Naive thymus-derived CD4-positive, alpha-beta T cell (primary cell): ENCODE data around the gene SLC25A13. TPM values are rescaled to one million over a fixed set of nuclear protein-coding genes. Genes with fewer than 3 reads are reported as not detected.

Experiments
- ATAC-seq: fragments of 150-1000 bp; cut with Tn5 transposase; 2 replicates; pipeline ENCODE4 v1.10.0; 2021; ENCODE audit warnings: mild to moderate bottlenecking, moderate library complexity
- CTCF ChIA-PET: fragments of 350-600 bp; sonication (Branson Sonifier 250); formaldehyde crosslinking; loops from one replicate; lab custom pipeline; 2021; ENCODE audit warnings: antibody characterized with exemption; lab: Charles Lee
- POLR2A ChIA-PET: fragments of 350-600 bp; sonication (Branson Sonifier 250); formaldehyde crosslinking; loops from one replicate; lab custom pipeline; 2021; ENCODE audit warnings: antibody characterized with exemption, inconsistent platforms; lab: Charles Lee
- DNase-seq, 9 donors: peaks; one replicate each; pipeline versions ENCODE4 v3.0.0 to v3.0.0-alpha.2; 2020 to 2022; ENCODE audit warnings: mixed read lengths in 1 of 9
- H3K27ac ChIP-seq: one replicate; pipeline ENCODE4 v1.7.0; 2013; ENCODE audit warnings: mild to moderate bottlenecking, low read depth, low read length, moderate library complexity
- H3K27me3 ChIP-seq, 2 donors: one replicate each; pipeline ENCODE4 v1.7.0; 2013; ENCODE audit warnings: low read length in 2 of 2, mild to moderate bottlenecking in 2 of 2, moderate library complexity in 2 of 2; ENCODE audit not compliant: control insufficient read depth in 2 of 2, insufficient read depth in 2 of 2
- H3K36me3 ChIP-seq, 3 experiments: 1 replicate in 2 of 3; 2 replicates in 1 of 3; pipeline ENCODE4 v1.7.0; 2013; ENCODE audit warnings: low read length in 3 of 3, mild to moderate bottlenecking in 3 of 3, moderate library complexity in 1 of 3; ENCODE audit not compliant: insufficient read depth in 3 of 3, control insufficient read depth in 2 of 3
- H3K4me1 ChIP-seq, 2 donors: one replicate each; pipeline ENCODE4 v1.7.0; 2013; ENCODE audit warnings: low read length in 2 of 2, mild to moderate bottlenecking in 2 of 2, moderate library complexity in 1 of 2; ENCODE audit not compliant: control insufficient read depth in 2 of 2, insufficient read depth in 2 of 2
- H3K4me3 ChIP-seq: 2 replicates; pipeline ENCODE4 v1.7.0; 2013; ENCODE audit warnings: mild to moderate bottlenecking, low read length
- H3K9me3 ChIP-seq, 3 experiments: 1 replicate in 2 of 3; 2 replicates in 1 of 3; pipeline ENCODE4 v1.7.0; 2013; ENCODE audit warnings: low read length in 3 of 3; ENCODE audit not compliant: control insufficient read depth in 2 of 3
- H3K27ac Mint-ChIP-seq, 9 donors: one replicate each; pipeline ENCODE4 v1.8.0; 2020 to 2022; ENCODE audit warnings: mixed read lengths in 9 of 9, mild to moderate bottlenecking in 8 of 9, moderate library complexity in 5 of 9, inconsistent platforms in 2 of 9
- H3K27me3 Mint-ChIP-seq, 5 donors: one replicate each; pipeline ENCODE4 v1.8.0; 2021 to 2022; ENCODE audit warnings: mixed read lengths in 5 of 5, mild to moderate bottlenecking in 1 of 5
- H3K36me3 Mint-ChIP-seq, 5 donors: one replicate each; pipeline ENCODE4 v1.8.0; 2020 to 2022; ENCODE audit warnings: mixed read lengths in 5 of 5, mild to moderate bottlenecking in 3 of 5, inconsistent platforms in 1 of 5
- H3K4me1 Mint-ChIP-seq, 7 donors: one replicate each; pipeline ENCODE4 v1.8.0; 2020 to 2022; ENCODE audit warnings: mixed read lengths in 7 of 7, mild to moderate bottlenecking in 3 of 7, inconsistent platforms in 1 of 7
- H3K4me3 Mint-ChIP-seq, 10 donors: one replicate each; pipeline ENCODE4 v1.8.0; 2020 to 2022; ENCODE audit warnings: mild to moderate bottlenecking in 10 of 10, mixed read lengths in 10 of 10, moderate library complexity in 6 of 10, inconsistent platforms in 2 of 10
- H3K9me3 Mint-ChIP-seq, 11 donors: one replicate each; pipeline ENCODE4 v1.8.0; 2020 to 2022; ENCODE audit warnings: mixed read lengths in 11 of 11, mild to moderate bottlenecking in 4 of 11, inconsistent platforms in 1 of 11, moderate library complexity in 1 of 11
- intact Hi-C, 2 donors: fragments of 100-400 bp; cut with micrococcal nuclease; formaldehyde crosslinking; loops; one replicate each; pipeline ENCODE4 v1.15.1; 2023
- polyA plus RNA-seq, 2 donors: library from polyadenylated mRNA; unstranded; fragments of 300-500 nt; fragmentation: Illumina TruSeq; gene quantifications; one replicate each; pipeline ENCODE4 v1.2.3, GENCODE V29; 2021
- total RNA-seq, 6 experiments: library from RNA in 5 of 6; stranded (reverse) in 5 of 6; gene quantifications; 1 replicate in 5 of 6; 2 replicates in 1 of 6; pipeline ENCODE4 v1.2.3 and lab custom pipeline; 2021 to 2026

SLC25A13 gene
- total and polyA plus RNA-seq, 7 experiments from 2014 or later, result 5.7 to 22.5 (median 9.1) TPM

GRCh38 chr7:96253964-96254363, 67.9 kb downstream of the SLC25A13 start:
- no peak for ATAC-seq
- H3K36me3 ChIP-seq, result no peaks in the 10 kb centered on the region
- ChIA-PET CTCF (no interaction called here), POLR2A (no interaction called here)
- H3K27ac Mint-ChIP-seq, result no peak overlapping the region
- H3K4me3 Mint-ChIP-seq, result no peak overlapping the region
- no peaks in the 10 kb centered on the region for H3K27me3 ChIP-seq
- peaks cover 0 to 40% (median 22%) of the 10 kb centered on the region in 11 donors for H3K9me3 Mint-ChIP-seq
- no peaks in the 10 kb centered on the region for H3K4me1 ChIP-seq
- no peaks in the 10 kb centered on the region for H3K9me3 ChIP-seq
- no peak overlapping the region for H3K4me3 ChIP-seq
- no peak for DNase-seq
- no peaks in the 10 kb centered on the region for H3K27me3 Mint-ChIP-seq
- H3K4me1 Mint-ChIP-seq, result peaks cover 4 to 22% (median 10%) of the 10 kb centered on the region in 7 donors
- H3K27ac ChIP-seq, result no peak overlapping the region
- intact Hi-C loops, result no loop called here
- H3K36me3 Mint-ChIP-seq, result peaks cover 10 to 41% (median 34%) of the 10 kb centered on the region in 5 donors

- Mint-ChIP-seq H3K4me3 (no peak overlapping the region), H3K9me3 (peaks cover 0 to 35% (median 20%) of the 10 kb centered on the region in 11 donors), H3K27ac (no peak overlapping the region), H3K36me3 (peaks cover 10 to 41% (median 32%) of the 10 kb centered on the region in 5 donors), H3K4me1 (peaks cover 4 to 22% (median 10%) of the 10 kb centered on the region in 7 donors), H3K27me3 (no peaks in the 10 kb centered on the region)
- ChIA-PET POLR2A (no interaction called here), CTCF (no interaction called here)
- H3K4me3 ChIP-seq, result no peak overlapping the region
- H3K9me3 ChIP-seq, result no peaks in the 10 kb centered on the region
- ATAC-seq, result no peak
- intact Hi-C loops, result no loop called here
- H3K36me3 ChIP-seq, result no peaks in the 10 kb centered on the region
- H3K27ac ChIP-seq, result no peak overlapping the region
- H3K4me1 ChIP-seq, result no peaks in the 10 kb centered on the region
- H3K27me3 ChIP-seq, result no peaks in the 10 kb centered on the region
- DNase-seq, result no peak
Observed at GRCh38 chr7:96253441-96253840, 68.5 kb downstream of the SLC25A13 start.

DNA sequence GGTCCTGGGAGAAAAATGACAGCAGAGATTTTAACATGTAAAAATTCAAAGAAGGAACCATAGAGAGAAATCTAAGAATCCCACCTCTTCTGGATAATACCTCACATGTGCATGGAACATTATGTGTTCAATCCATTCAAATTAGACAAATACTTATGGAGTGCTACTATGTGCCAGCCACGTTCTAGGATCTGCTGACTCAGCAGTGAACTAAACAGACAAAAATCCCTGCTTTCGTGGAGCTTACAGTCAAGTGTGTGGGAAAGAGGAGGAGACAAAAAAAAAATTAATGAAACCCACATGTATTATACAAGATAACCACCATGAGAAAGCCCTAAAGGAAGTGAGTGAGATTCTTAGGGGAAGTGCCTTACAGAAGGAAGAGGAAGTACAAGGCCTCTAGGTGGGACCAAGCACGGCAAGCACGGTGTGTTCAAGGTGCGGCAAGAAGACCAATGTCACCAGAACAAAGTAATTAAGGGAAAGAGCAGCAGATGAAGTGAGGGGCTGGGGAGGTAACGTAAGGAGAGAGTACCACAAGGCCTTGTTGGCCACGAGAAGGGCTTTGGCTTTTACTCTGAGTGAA, 71.0 kb downstream of the SLC25A13 start:
- no peak overlapping the region for H3K4me3 Mint-ChIP-seq
- Histone ChIP-seq H3K36me3 (no peaks in the 10 kb centered on the region), H3K9me3 (no peaks in the 10 kb centered on the region), H3K4me1 (no peaks in the 10 kb centered on the region), H3K4me3 (no peak overlapping the region), H3K27ac (no peak overlapping the region), H3K27me3 (no peaks in the 10 kb centered on the region)
- H3K27ac Mint-ChIP-seq, result no peak overlapping the region
- peaks cover 0 to 11% (median 4%) of the 10 kb centered on the region in 11 donors for H3K9me3 Mint-ChIP-seq
- CTCF ChIA-PET, result interaction anchor here (0.6 kb wide), 1 partner anchor 148 kb away, joined by 3 read pairs; no protein-coding TSS in a partner anchor
- H3K36me3 Mint-ChIP-seq, result peaks cover under 1 to 26% (median 20%) of the 10 kb centered on the region in 5 donors
- ATAC-seq (peak; percentile 22), DNase-seq (no peak)
- H3K27me3 Mint-ChIP-seq, result no peaks in the 10 kb centered on the region
- POLR2A ChIA-PET, result no interaction called here
- peaks cover 4 to 22% (median 10%) of the 10 kb centered on the region in 7 donors for H3K4me1 Mint-ChIP-seq
- intact Hi-C loops, result no loop called here

DNA sequence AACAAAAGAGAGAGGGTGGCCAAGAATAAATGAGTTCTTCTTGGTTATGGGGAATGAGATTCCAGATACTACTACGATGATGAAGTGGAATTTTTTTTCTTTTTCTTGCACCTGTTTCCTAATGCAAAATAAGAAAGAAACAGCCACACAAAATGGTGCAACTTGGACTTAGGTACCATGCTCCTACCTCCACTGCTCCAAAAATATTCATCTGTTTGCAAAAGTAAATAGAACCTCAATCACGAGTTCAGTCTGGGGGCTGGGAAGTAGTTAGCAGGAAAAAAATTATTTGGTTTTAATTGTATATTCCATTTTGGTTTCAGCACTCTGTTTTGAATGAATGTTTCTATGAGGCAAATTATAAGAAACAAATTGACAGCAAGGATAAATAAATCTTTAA, 73.5 kb downstream of the SLC25A13 start:
- peaks cover 0 to 30% (median 18%) of the 10 kb centered on the region in 5 donors for H3K36me3 Mint-ChIP-seq
- intact Hi-C loops, result no loop called here
- no peak overlapping the region for H3K4me3 Mint-ChIP-seq
- ATAC-seq (no peak), DNase-seq (no peak)
- Histone ChIP-seq H3K9me3 (no peaks in the 10 kb centered on the region), H3K36me3 (no peaks in the 10 kb centered on the region), H3K27me3 (no peaks in the 10 kb centered on the region), H3K27ac (no peak overlapping the region), H3K4me1 (no peaks in the 10 kb centered on the region), H3K4me3 (no peak overlapping the region)
- no peak overlapping the region for H3K27ac Mint-ChIP-seq
- H3K9me3 Mint-ChIP-seq, result peaks cover 0 to 6% (median 0%) of the 10 kb centered on the region in 11 donors
- peaks cover 4 to 28% (median 13%) of the 10 kb centered on the region in 7 donors for H3K4me1 Mint-ChIP-seq
- POLR2A ChIA-PET, result no interaction called here
- H3K27me3 Mint-ChIP-seq, result no peaks in the 10 kb centered on the region
- CTCF ChIA-PET, result no interaction called here

DNA sequence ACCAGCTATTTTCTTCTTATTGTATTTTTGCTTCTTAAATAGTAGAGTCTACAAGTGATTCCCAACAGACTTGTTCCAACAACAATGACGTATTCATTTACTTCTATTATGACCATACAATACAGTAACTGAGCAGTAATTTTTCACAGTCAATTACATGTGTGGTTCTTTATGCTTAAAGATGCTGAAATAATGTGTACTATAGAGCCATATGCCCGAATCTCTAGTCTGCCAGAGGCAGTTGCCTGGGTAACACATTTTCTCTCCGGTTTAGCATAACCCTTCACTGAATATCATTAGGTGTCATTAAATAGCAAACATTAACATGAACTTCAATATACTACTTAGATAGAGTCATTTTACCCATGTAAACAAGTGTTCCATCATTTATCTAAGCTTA, 75.0 kb downstream of the SLC25A13 start:
- Histone ChIP-seq H3K4me3 (no peak overlapping the region), H3K36me3 (no peaks in the 10 kb centered on the region), H3K27me3 (no peaks in the 10 kb centered on the region), H3K9me3 (no peaks in the 10 kb centered on the region), H3K27ac (no peak overlapping the region), H3K4me1 (no peaks in the 10 kb centered on the region)
- CTCF ChIA-PET, result interaction anchor here (0.7 kb wide), 1 partner anchor 13 kb away, joined by 3 read pairs; no protein-coding TSS in a partner anchor
- peaks cover 0 to 5% (median 0%) of the 10 kb centered on the region in 11 donors for H3K9me3 Mint-ChIP-seq
- peaks cover 9 to 35% (median 21%) of the 10 kb centered on the region in 7 donors for H3K4me1 Mint-ChIP-seq
- no peak overlapping the region for H3K27ac Mint-ChIP-seq
- DNase-seq (no peak), ATAC-seq (no peak)
- H3K36me3 Mint-ChIP-seq, result peaks cover 0 to 26% (median 17%) of the 10 kb centered on the region in 5 donors
- POLR2A ChIA-PET, result no interaction called here
- no peaks in the 10 kb centered on the region for H3K27me3 Mint-ChIP-seq
- no peak overlapping the region for H3K4me3 Mint-ChIP-seq
- intact Hi-C loops, result no loop called here

GRCh38 chr7:96244992-96245292, 77.0 kb downstream of the SLC25A13 start:
- Histone ChIP-seq H3K4me3 (no peak overlapping the region), H3K36me3 (no peaks in the 10 kb centered on the region), H3K4me1 (no peaks in the 10 kb centered on the region), H3K27ac (no peak overlapping the region), H3K9me3 (no peaks in the 10 kb centered on the region), H3K27me3 (no peaks in the 10 kb centered on the region)
- CTCF ChIA-PET, result no interaction called here
- peaks cover 0 to 4% (median 0%) of the 10 kb centered on the region in 11 donors for H3K9me3 Mint-ChIP-seq
- H3K27me3 Mint-ChIP-seq, result no peaks in the 10 kb centered on the region
- H3K36me3 Mint-ChIP-seq, result peaks cover 0 to 22% (median 7%) of the 10 kb centered on the region in 5 donors
- intact Hi-C loops, result no loop called here
- H3K4me3 Mint-ChIP-seq, result no peak overlapping the region
- DNase-seq (no peak), ATAC-seq (no peak)
- no peak overlapping the region for H3K27ac Mint-ChIP-seq
- H3K4me1 Mint-ChIP-seq, result peaks cover 8 to 27% (median 22%) of the 10 kb centered on the region in 7 donors
- POLR2A ChIA-PET, result no interaction called here
